HFFc6 (cell line): Measurements from ENCODE around the gene PRUNE2. TPM values are rescaled to one million over a fixed set of nuclear protein-coding genes. Genes with fewer than 3 reads are reported as not detected.

Experiments
- DNase-seq: peaks from one replicate; pipeline ENCODE4 v3.0.0-alpha.2; 2018
- H3K27ac Mint-ChIP-seq: 2 replicates; pipeline ENCODE4 v1.8.0; 2020; ENCODE audit warnings: mild to moderate bottlenecking, mixed read lengths
- H3K27me3 Mint-ChIP-seq: 2 replicates; pipeline ENCODE4 v1.8.0; 2021; ENCODE audit warnings: mild to moderate bottlenecking, moderate library complexity, mixed read lengths; ENCODE audit not compliant: insufficient read depth
- H3K36me3 Mint-ChIP-seq: 2 replicates; pipeline ENCODE4 v1.8.0; 2021; ENCODE audit warnings: low read depth, mixed read lengths
- H3K4me1 Mint-ChIP-seq: 2 replicates; pipeline ENCODE4 v1.8.0; 2020; ENCODE audit warnings: low read depth, mixed read lengths
- H3K4me3 Mint-ChIP-seq: 2 replicates; pipeline ENCODE4 v1.8.0; 2020; ENCODE audit warnings: mild to moderate bottlenecking, moderate library complexity, mixed read lengths
- H3K9me3 Mint-ChIP-seq: 2 replicates; pipeline ENCODE4 v1.8.0; 2020; ENCODE audit warnings: mild to moderate bottlenecking, mixed read lengths
- CTCF ChIP-seq: fragments of 200-600 bp; sonication (generic); IDR thresholded peaks from 2 replicates; pipeline ENCODE4 v1.5.0; 2021; ENCODE audit warnings: antibody characterized with exemption, mild to moderate bottlenecking
- total RNA-seq, 6 experiments: library from RNA; stranded (reverse); fragmentation: NEBNext Ultra II Directional; extraction: Animal tissue kit (Norgen Biotek cat#: 25700); gene quantifications; 2 replicates in 1 of 6; 3 replicates in 5 of 6; pipeline ENCODE4 v1.2.3, GENCODE V29; 2021

PRUNE2 gene
- total RNA-seq, 6 experiments from 2014 or later, result 0.02 to 0.29 (median 0.16) TPM; not detected in 2

- Mint-ChIP-seq H3K4me3 (no peak overlapping the region), H3K27ac (no peak overlapping the region), H3K27me3 (no peaks in the 10 kb centered on the region; the same call in none of the 2 replicates), H3K36me3 (no peaks in the 10 kb centered on the region), H3K9me3 (no peaks in the 10 kb centered on the region), H3K4me1 (peaks cover 13% of the 10 kb centered on the region)
- TF ChIP-seq CTCF, result no peak
- no peak for DNase-seq
These were observed 324.2 kb downstream of the PRUNE2 start for GRCh38 chr9:76581731-76582130.

GRCh38 chr9:76580820-76581219 lies 325.1 kb downstream of the PRUNE2 start:
- no peak for DNase-seq
- Mint-ChIP-seq H3K9me3 (no peaks in the 10 kb centered on the region), H3K4me3 (no peak overlapping the region), H3K36me3 (no peaks in the 10 kb centered on the region), H3K27me3 (no peaks in the 10 kb centered on the region; the same call in none of the 2 replicates), H3K27ac (no peak overlapping the region), H3K4me1 (peaks cover 22% of the 10 kb centered on the region)
- TF ChIP-seq CTCF, result no peak

GRCh38 chr9:76580188-76580587 lies 325.7 kb downstream of the PRUNE2 start:
- no peak overlapping the region for H3K27ac Mint-ChIP-seq
- DNase-seq, result no peak
- H3K4me1 Mint-ChIP-seq, result peaks cover 26% of the 10 kb centered on the region
- H3K9me3 Mint-ChIP-seq, result no peaks in the 10 kb centered on the region
- no peaks in the 10 kb centered on the region for H3K36me3 Mint-ChIP-seq
- no peaks in the 10 kb centered on the region; the same call in none of the 2 replicates for H3K27me3 Mint-ChIP-seq
- no peak overlapping the region for H3K4me3 Mint-ChIP-seq
- no peak for TF ChIP-seq CTCF

GRCh38 chr9:76576344-76576743 lies 329.6 kb downstream of the PRUNE2 start:
- Mint-ChIP-seq H3K4me1 (peaks cover 42% of the 10 kb centered on the region), H3K27me3 (no peaks in the 10 kb centered on the region; the same call in 1 of the 2 replicates), H3K9me3 (no peaks in the 10 kb centered on the region), H3K36me3 (no peaks in the 10 kb centered on the region), H3K4me3 (peak overlapping the region; percentile 58), H3K27ac (peak overlapping the region; percentile 81)
- no peak for TF ChIP-seq CTCF
- DNase-seq, result peak; percentile 75

- H3K27ac Mint-ChIP-seq, result peak overlapping the region; percentile 81
These were observed 330.2 kb downstream of the PRUNE2 start for GRCh38 chr9:76575761-76576160.

More at GRCh38 chr9:76575761-76576160, 330.2 kb downstream of the PRUNE2 start:
- no peak for TF ChIP-seq CTCF
- Mint-ChIP-seq H3K27me3 (no peaks in the 10 kb centered on the region), H3K4me3 (no peak overlapping the region), H3K36me3 (peaks cover 3% of the 10 kb centered on the region), H3K4me1 (peaks cover 48% of the 10 kb centered on the region), H3K9me3 (no peaks in the 10 kb centered on the region)
- DNase-seq, result no peak
